Tracheal epithelial cell (primary cell): Measurements from ENCODE around the gene PRDM9. TPM values are rescaled to one million over a fixed set of nuclear protein-coding genes. Genes with fewer than 3 reads are reported as not detected.

Source experiments
- total RNA-seq: library from RNA; depleted of rRNA; stranded (reverse); fragments of >200 nt; gene quantifications from 2 replicates; pipeline ENCODE4 v1.2.1, GENCODE V29; 2014

Gene PRDM9
- total RNA-seq = under 0.01 TPM in 1 of 2 replicates, not detected in the other

DNA sequence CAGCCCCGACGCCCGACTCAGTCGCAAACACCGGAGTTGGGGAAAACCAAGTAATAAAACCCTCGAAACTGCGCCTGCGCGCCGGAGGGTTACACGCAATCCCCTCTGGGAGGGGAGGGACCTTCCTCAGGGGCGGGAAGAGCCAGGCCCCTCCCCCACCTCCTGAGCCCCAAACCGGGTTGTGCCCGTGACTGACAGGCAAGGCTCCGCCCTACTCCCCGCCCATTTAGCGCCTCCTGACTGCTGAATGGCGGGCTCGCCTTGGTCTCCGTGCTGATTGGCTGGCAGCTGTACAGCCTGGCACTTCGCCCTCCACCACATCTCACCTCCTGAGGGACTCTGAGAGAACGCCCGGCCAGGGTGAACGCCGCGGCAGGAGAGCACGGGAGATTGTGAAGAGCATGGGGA is at the start of gene PRDM9:
Gene PRDM9 (plus strand): TSS at position 332 of the 408 bp plus-strand sequence. CDS start 1,425 bp downstream, outside the sequence.

